Measurements from ENCODE around the gene ADARB2.

DNA sequence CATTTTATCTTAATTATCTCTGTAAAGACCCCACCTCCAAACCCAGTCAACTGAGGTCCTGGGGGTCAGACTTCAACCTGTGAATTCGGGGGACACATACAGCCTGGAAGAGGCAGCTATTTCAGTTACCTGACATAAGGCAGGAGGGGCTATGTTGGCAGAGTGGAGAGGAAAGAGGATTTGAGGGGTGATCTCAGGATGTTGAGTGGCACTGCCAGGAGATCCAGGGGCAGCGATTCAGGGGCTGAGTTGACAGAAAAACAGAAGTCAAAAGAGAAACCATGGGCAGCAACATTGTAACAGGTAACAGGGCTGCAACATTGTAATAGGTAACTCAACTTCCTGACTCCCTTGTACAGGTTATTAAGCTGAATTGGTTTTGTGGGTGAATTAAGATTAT is 162.6 kb downstream of the ADARB2 start:
- TF ChIP-seq EZH2 (IDR thresholded peaks at IDR 0.05; ENCODE audit: low read depth, unreplicated experiment) (no peak), POLR2AphosphoS5 (IDR thresholded peaks at IDR 0.05; ENCODE audit: low read depth) (no peak), EZH2phosphoT487 (IDR thresholded peaks at IDR 0.05; ENCODE audit: unreplicated experiment) (no peak), CREB1 (CRISPR knock-in tag; IDR thresholded peaks at IDR 0.05; ENCODE audit: low read depth) (no peak), STAT1 (IDR thresholded peaks at IDR 0.05; ENCODE audit: unreplicated experiment) (no peak)
- TF ChIP-seq, protein P1, sequence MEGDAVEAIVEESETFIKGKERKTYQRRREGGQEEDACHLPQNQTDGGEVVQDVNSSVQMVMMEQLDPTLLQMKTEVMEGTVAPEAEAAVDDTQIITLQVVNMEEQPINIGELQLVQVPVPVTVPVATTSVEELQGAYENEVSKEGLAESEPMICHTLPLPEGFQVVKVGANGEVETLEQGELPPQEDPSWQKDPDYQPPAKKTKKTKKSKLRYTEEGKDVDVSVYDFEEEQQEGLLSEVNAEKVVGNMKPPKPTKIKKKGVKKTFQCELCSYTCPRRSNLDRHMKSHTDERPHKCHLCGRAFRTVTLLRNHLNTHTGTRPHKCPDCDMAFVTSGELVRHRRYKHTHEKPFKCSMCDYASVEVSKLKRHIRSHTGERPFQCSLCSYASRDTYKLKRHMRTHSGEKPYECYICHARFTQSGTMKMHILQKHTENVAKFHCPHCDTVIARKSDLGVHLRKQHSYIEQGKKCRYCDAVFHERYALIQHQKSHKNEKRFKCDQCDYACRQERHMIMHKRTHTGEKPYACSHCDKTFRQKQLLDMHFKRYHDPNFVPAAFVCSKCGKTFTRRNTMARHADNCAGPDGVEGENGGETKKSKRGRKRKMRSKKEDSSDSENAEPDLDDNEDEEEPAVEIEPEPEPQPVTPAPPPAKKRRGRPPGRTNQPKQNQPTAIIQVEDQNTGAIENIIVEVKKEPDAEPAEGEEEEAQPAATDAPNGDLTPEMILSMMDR (conservative IDR thresholded peaks at IDR 0.05; ENCODE audit: low read depth in 2 of 2): no peak
- TF ChIP-seq, protein P2, sequence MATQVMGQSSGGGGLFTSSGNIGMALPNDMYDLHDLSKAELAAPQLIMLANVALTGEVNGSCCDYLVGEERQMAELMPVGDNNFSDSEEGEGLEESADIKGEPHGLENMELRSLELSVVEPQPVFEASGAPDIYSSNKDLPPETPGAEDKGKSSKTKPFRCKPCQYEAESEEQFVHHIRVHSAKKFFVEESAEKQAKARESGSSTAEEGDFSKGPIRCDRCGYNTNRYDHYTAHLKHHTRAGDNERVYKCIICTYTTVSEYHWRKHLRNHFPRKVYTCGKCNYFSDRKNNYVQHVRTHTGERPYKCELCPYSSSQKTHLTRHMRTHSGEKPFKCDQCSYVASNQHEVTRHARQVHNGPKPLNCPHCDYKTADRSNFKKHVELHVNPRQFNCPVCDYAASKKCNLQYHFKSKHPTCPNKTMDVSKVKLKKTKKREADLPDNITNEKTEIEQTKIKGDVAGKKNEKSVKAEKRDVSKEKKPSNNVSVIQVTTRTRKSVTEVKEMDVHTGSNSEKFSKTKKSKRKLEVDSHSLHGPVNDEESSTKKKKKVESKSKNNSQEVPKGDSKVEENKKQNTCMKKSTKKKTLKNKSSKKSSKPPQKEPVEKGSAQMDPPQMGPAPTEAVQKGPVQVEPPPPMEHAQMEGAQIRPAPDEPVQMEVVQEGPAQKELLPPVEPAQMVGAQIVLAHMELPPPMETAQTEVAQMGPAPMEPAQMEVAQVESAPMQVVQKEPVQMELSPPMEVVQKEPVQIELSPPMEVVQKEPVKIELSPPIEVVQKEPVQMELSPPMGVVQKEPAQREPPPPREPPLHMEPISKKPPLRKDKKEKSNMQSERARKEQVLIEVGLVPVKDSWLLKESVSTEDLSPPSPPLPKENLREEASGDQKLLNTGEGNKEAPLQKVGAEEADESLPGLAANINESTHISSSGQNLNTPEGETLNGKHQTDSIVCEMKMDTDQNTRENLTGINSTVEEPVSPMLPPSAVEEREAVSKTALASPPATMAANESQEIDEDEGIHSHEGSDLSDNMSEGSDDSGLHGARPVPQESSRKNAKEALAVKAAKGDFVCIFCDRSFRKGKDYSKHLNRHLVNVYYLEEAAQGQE (IDR thresholded peaks at IDR 0.05; ENCODE audit: unreplicated experiment): no peak
